ENCODE results near the gene LRIG2.

GRCh38 chr1:113137563-113137962, 64.6 kb downstream of the LRIG2 start:
- TF ChIP-seq CTCF (IDR thresholded peaks at IDR 0.05) (no peak), EP300 (IDR thresholded peaks at IDR 0.05) (no peak)
